ENCODE measurements around the gene PPM1F.

Gene PPM1F
- 16.7 to 76.1 (median 57.8) reads per million in 18 experiments for total RNA-seq

GRCh38 chr22:21952586-21953571 is at the start of gene PPM1F:
Gene PPM1F, minus strand, starts transcription at chr22:21952848. Its CDS starts 6,800 bp downstream, at chr22:21946048.
- DNase-seq: peak; percentile 80 to 88

GRCh38 chr22:22001664-22002525 is 49.2 kb upstream of the PPM1F start:
- no peak for DNase-seq

- no peak for DNase-seq
Observed at GRCh38 chr22:21998595-21999247, 46.1 kb upstream of the PPM1F start.

GRCh38 chr22:21996175-21996720 is 43.6 kb upstream of the PPM1F start:
- DNase-seq: no peak

- DNase-seq: no peak
Observed at GRCh38 chr22:21995660-21996059, 43.0 kb upstream of the PPM1F start.

- DNase-seq: no peak
Observed at GRCh38 chr22:21994881-21995444, 42.3 kb upstream of the PPM1F start.

- no peak for DNase-seq
Observed at GRCh38 chr22:21992593-21993237, 40.1 kb upstream of the PPM1F start.

GRCh38 chr22:21991774-21992173 is 39.1 kb upstream of the PPM1F start:
- DNase-seq: no peak

- no peak for DNase-seq
Observed at GRCh38 chr22:21991304-21991596, 38.6 kb upstream of the PPM1F start.

GRCh38 chr22:21990445-21991303 is 38.0 kb upstream of the PPM1F start:
- DNase-seq: no peak

- no peak for DNase-seq
Observed at GRCh38 chr22:21989049-21989448, 36.4 kb upstream of the PPM1F start.

GRCh38 chr22:21985214-21985613 is 32.6 kb upstream of the PPM1F start:
- DNase-seq: no peak

- DNase-seq: peak; percentile 24 to 49
Observed at GRCh38 chr22:21984793-21985192, 32.1 kb upstream of the PPM1F start.

- peak; percentile 83 to 86 for DNase-seq
Observed at GRCh38 chr22:21982338-21982965, 29.8 kb upstream of the PPM1F start, which contains the start of gene TOP3B. Gene TOP3B, minus strand, starts transcription at chr22:21982787. Its CDS starts 7,078 bp downstream, at chr22:21975709.

GRCh38 chr22:21981874-21982273 is 29.2 kb upstream of the PPM1F start:
- peak; percentile 4 to 6 for DNase-seq

- DNase-seq: no peak
Observed at GRCh38 chr22:21980547-21980946, 27.9 kb upstream of the PPM1F start.

GRCh38 chr22:21978564-21979386 is 26.1 kb upstream of the PPM1F start:
- no peak for DNase-seq

GRCh38 chr22:21977814-21978213 is 25.2 kb upstream of the PPM1F start:
- DNase-seq: no peak

- DNase-seq: no peak
Observed at GRCh38 chr22:21975854-21976345, 23.3 kb upstream of the PPM1F start.

Measured in inflammatory macrophage (primary cell).